Stimulated activated CD4-positive, alpha-beta T cell treated with anti-CD3 and anti-CD28 coated beads, Interleukin-1b, Interleukin-23, amount 100 ng/mL, for 24 hours (primary cell): Measurements from ENCODE around the gene ZNF556.
"Not testable (repeated sequence)": the region's sequence is repeated elsewhere in the genome, so short reads cannot be mapped to it uniquely, and the experiment has no call there.

Experiments
- DNase-seq, 4 experiments: peaks; one replicate each; pipeline ENCODE4 v3.0.0-alpha.2; 2020; ENCODE audit warnings: low read depth in 4 of 4, low spot score in 1 of 4

The ZNF556 gene

GRCh38 chr19:2903326-2903725, 36.2 kb downstream of the ZNF556 start:
- DNase-seq, result not testable (repeated sequence)

- DNase-seq, result no peak
Observed at GRCh38 chr19:2905918-2906519, 38.9 kb downstream of the ZNF556 start.

- no peak for DNase-seq
Observed at GRCh38 chr19:2906631-2907195, 39.6 kb downstream of the ZNF556 start.

- DNase-seq, result peak in 1 of 4 experiments; percentile 17
Observed at GRCh38 chr19:2912306-2912705, 45.2 kb downstream of the ZNF556 start.

GRCh38 chr19:2917275-2918184, 50.4 kb downstream of the ZNF556 start:
- DNase-seq, result no peak

- DNase-seq, result no peak
Observed at GRCh38 chr19:2922987-2923386, 55.9 kb downstream of the ZNF556 start.

GRCh38 chr19:2923510-2923909, 56.4 kb downstream of the ZNF556 start:
- DNase-seq, result no peak

GRCh38 chr19:2926341-2927031, 59.4 kb downstream of the ZNF556 start:
- DNase-seq, result no peak

GRCh38 chr19:2927032-2927430, 59.9 kb downstream of the ZNF556 start:
- DNase-seq, result no peak
